CD14-positive monocyte (primary cell): Measurements from ENCODE around the gene GHRH. TPM values are rescaled to one million over a fixed set of nuclear protein-coding genes. Genes with fewer than 3 reads are reported as not detected.
A peak's percentile ranks its signal among the peaks of the same experiment; 100 is the strongest.

Source experiments
- DNase-seq, 3 donors: peaks; one replicate each; pipeline ENCODE4 v3.0.0-alpha.2; 2011 to 2022
- H2AFZ ChIP-seq: 2 replicates; pipeline ENCODE4 v1.6.0; 2012; ENCODE audit warnings: mild to moderate bottlenecking, low read depth, low read length, inconsistent platforms; ENCODE audit not compliant: insufficient read depth, poor library complexity, severe bottlenecking
- H3K27ac ChIP-seq, 2 donors: 1 replicate in 1 of 2; 2 replicates in 1 of 2; pipeline ENCODE4 v1.5.1; 2012 to 2013; ENCODE audit warnings: low read length in 2 of 2, control low read depth in 1 of 2, inconsistent platforms in 1 of 2, low read depth in 1 of 2, mild to moderate bottlenecking in 1 of 2
- H3K27me3 ChIP-seq, 2 donors: one replicate each; pipeline versions ENCODE4 v1.6.0 to v1.6.1; 2011 to 2013; ENCODE audit warnings: low read length in 2 of 2; ENCODE audit not compliant: control insufficient read depth in 2 of 2, insufficient read depth in 2 of 2
- H3K36me3 ChIP-seq, 2 donors: replicated peaks in 1 of 2; 1 replicate in 1 of 2; 2 replicates in 1 of 2; pipeline versions ENCODE4 v1.5.1 to v1.6.1; 2012 to 2013; ENCODE audit warnings: low read length in 2 of 2, control low read depth in 1 of 2, inconsistent platforms in 1 of 2, mild to moderate bottlenecking in 1 of 2; ENCODE audit not compliant: insufficient read depth in 2 of 2, control insufficient read depth in 1 of 2
- H3K4me1 ChIP-seq, 2 donors: 1 replicate in 1 of 2; 2 replicates in 1 of 2; pipeline versions ENCODE4 v1.5.1 to v1.6.1; 2012 to 2013; ENCODE audit warnings: low read length in 2 of 2, control low read depth in 1 of 2, inconsistent platforms in 1 of 2, mild to moderate bottlenecking in 1 of 2, moderate library complexity in 1 of 2; ENCODE audit not compliant: insufficient read depth in 2 of 2, control insufficient read depth in 1 of 2
- H3K4me2 ChIP-seq: replicated peaks from 2 replicates; pipeline ENCODE3; 2012; ENCODE audit warnings: low read length, moderate library complexity, mild to moderate bottlenecking; ENCODE audit not compliant: poor library complexity, severe bottlenecking; ENCODE audit errors: extremely low read depth
- H3K4me3 ChIP-seq, 3 experiments: fragments of 200-600 bp in 1 of 3; sonication (generic) in 1 of 3; replicated peaks in 1 of 3; 1 replicate in 2 of 3; 2 replicates in 1 of 3; pipeline ENCODE4 v1.5.1; 2011 to 2013; ENCODE audit warnings: low read length in 3 of 3, mild to moderate bottlenecking in 3 of 3, control low read depth in 2 of 3, low read depth in 2 of 3, inconsistent platforms in 1 of 3, moderate library complexity in 1 of 3
- H3K79me2 ChIP-seq: 2 replicates; pipeline ENCODE4 v1.6.0; 2012; ENCODE audit warnings: mild to moderate bottlenecking, control low read depth, inconsistent platforms, low read length, moderate library complexity; ENCODE audit not compliant: insufficient read depth
- H3K9ac ChIP-seq: 2 replicates; pipeline ENCODE4 v1.6.0; 2017; ENCODE audit warnings: low read length, mild to moderate bottlenecking; ENCODE audit not compliant: insufficient read depth, poor library complexity, severe bottlenecking
- H3K9me3 ChIP-seq, 2 donors: replicated peaks in 1 of 2; 1 replicate in 1 of 2; 2 replicates in 1 of 2; pipeline versions ENCODE4 v1.5.1 to v1.6.1; 2012 to 2013; ENCODE audit warnings: low read length in 2 of 2, control low read depth in 1 of 2; ENCODE audit not compliant: control insufficient read depth in 1 of 2, insufficient read depth in 1 of 2
- H4K20me1 ChIP-seq: 2 replicates; pipeline ENCODE4 v1.6.0; 2012; ENCODE audit warnings: mild to moderate bottlenecking, low read length, control low read depth, moderate library complexity; ENCODE audit not compliant: insufficient read depth
- H3K27ac Mint-ChIP-seq, 7 donors: one replicate each; pipeline ENCODE4 v1.8.0; 2020; ENCODE audit warnings: mild to moderate bottlenecking in 7 of 7, mixed read lengths in 7 of 7, moderate library complexity in 6 of 7, inconsistent platforms in 2 of 7
- H3K27me3 Mint-ChIP-seq, 3 donors: one replicate each; pipeline ENCODE4 v1.8.0; 2021 to 2022; ENCODE audit warnings: low read depth in 3 of 3, mild to moderate bottlenecking in 3 of 3, mixed read lengths in 3 of 3, moderate library complexity in 3 of 3, inconsistent platforms in 1 of 3
- H3K36me3 Mint-ChIP-seq, 2 donors: one replicate each; pipeline ENCODE4 v1.8.0; 2020; ENCODE audit warnings: mixed read lengths in 2 of 2, inconsistent platforms in 1 of 2, mild to moderate bottlenecking in 1 of 2
- H3K4me1 Mint-ChIP-seq: one replicate; pipeline ENCODE4 v1.8.0; 2020; ENCODE audit warnings: mild to moderate bottlenecking, mixed read lengths
- H3K4me3 Mint-ChIP-seq, 2 donors: one replicate each; pipeline ENCODE4 v1.8.0; 2020; ENCODE audit warnings: mild to moderate bottlenecking in 2 of 2, mixed read lengths in 2 of 2, moderate library complexity in 1 of 2
- H3K9me3 Mint-ChIP-seq, 7 donors: one replicate each; pipeline ENCODE4 v1.8.0; 2020 to 2022; ENCODE audit warnings: mixed read lengths in 7 of 7, mild to moderate bottlenecking in 6 of 7, moderate library complexity in 6 of 7, inconsistent platforms in 2 of 7
- WGBS: methylation state at CpG from one replicate; pipeline ENCODE4 v1.1.5; 2013; ENCODE audit warnings: missing lambda C conversion rate; ENCODE audit not compliant: insufficient coverage; 5-methylcytosine and 5-hydroxymethylcytosine counted together
- intact Hi-C, 2 donors: fragments of 100-400 bp; cut with micrococcal nuclease; formaldehyde crosslinking; loops; one replicate each; pipeline versions ENCODE4 v1.15.0 to v1.15.1; 2023
- polyA plus RNA-seq, 3 donors: library from polyadenylated mRNA; depleted of rRNA in 1 of 3; unstranded in 2 of 3; stranded (reverse) in 1 of 3; fragments of 300-500 nt in 2 of 3; fragments of >200 nt in 1 of 3; fragmentation: Illumina TruSeq in 2 of 3; gene quantifications; 1 replicate in 2 of 3; 2 replicates in 1 of 3; pipeline ENCODE4 v1.2.3, GENCODE V29; 2012 to 2021
- TF ChIP-seq, protein P1 (sequence below): fragments of 200-600 bp; IDR thresholded peaks from one replicate; pipeline ENCODE4 v1.8.0; 2022; ENCODE audit warnings: antibody characterized with exemption, mild to moderate bottlenecking

Gene GHRH
- polyA plus RNA-seq, 3 donors: not detected

DNA sequence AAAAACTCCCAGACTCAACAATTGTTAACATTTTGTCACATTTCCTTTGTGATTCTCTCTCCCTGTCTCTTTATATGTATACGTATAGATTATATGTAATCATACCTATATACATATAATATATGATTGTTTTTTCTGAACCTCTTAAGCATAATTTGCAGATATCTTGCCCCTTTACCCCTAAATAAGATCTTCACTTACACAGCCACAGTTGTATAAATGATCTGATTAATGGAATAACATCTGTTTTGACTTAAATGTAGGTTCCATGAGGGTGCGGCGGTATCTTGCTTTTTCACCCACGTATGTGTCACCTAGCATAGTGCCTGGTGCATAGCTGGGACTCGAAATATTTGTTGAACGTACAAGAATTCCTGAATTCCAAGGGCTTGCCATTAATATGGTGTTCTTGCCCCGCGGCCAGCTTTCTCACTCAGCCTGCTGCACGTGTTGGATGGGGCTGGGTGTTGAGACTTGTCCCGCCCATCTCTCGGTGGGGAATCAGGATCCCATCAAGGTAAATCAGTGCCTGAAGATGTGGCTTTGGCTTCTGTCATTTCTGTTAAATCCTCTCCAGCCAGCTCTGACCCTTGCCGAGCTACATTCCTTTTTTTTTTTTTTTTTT, 17.5 kb upstream of the GHRH start:
- no peak for DNase-seq
- Histone ChIP-seq H3K27me3 (no peaks in the 10 kb centered on the region), H3K4me3 (no peak overlapping the region), H3K79me2 (no peaks in the 10 kb centered on the region), H3K27ac (no peak overlapping the region), H2AFZ (no peak overlapping the region), H3K36me3 (no peaks in the 10 kb centered on the region), H3K4me2 (no peak overlapping the region), H3K4me1 (peaks cover 38 to 39% of the 10 kb centered on the region in 2 donors), H3K9ac (no peak overlapping the region), H4K20me1 (no peaks in the 10 kb centered on the region), H3K9me3 (no peaks in the 10 kb centered on the region)
- WGBS: 99% methylated on average over 8 of the region's 12 CpGs
- Mint-ChIP-seq H3K9me3 (no peaks in the 10 kb centered on the region), H3K4me1 (peaks cover 35% of the 10 kb centered on the region), H3K4me3 (no peak overlapping the region), H3K27me3 (peaks cover 0 to 3% (median 2%) of the 10 kb centered on the region in 3 donors), H3K27ac (no peak overlapping the region), H3K36me3 (no peaks in the 10 kb centered on the region)
- intact Hi-C loops: no loop called here
- TF ChIP-seq, protein P1, sequence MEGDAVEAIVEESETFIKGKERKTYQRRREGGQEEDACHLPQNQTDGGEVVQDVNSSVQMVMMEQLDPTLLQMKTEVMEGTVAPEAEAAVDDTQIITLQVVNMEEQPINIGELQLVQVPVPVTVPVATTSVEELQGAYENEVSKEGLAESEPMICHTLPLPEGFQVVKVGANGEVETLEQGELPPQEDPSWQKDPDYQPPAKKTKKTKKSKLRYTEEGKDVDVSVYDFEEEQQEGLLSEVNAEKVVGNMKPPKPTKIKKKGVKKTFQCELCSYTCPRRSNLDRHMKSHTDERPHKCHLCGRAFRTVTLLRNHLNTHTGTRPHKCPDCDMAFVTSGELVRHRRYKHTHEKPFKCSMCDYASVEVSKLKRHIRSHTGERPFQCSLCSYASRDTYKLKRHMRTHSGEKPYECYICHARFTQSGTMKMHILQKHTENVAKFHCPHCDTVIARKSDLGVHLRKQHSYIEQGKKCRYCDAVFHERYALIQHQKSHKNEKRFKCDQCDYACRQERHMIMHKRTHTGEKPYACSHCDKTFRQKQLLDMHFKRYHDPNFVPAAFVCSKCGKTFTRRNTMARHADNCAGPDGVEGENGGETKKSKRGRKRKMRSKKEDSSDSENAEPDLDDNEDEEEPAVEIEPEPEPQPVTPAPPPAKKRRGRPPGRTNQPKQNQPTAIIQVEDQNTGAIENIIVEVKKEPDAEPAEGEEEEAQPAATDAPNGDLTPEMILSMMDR: no peak

DNA sequence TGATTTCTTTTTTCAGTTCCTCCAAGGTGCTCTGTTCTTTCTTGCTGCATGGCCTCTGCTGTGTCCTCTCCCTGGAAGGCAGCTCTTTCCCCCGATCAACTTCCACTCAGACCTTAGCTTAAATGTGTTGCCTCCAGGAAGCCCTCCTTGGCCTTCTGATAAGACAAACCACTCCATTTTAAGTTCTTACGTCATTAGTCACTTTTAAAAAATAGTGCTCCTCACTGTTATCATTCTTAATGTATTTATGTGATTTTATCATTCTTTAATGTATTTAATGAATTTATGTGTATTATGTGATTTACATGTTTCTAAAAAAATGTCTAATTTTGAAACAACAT, 15.6 kb upstream of the GHRH start:
- intact Hi-C loops: no loop called here
- WGBS: no CpG with 5 or more reads among the region's 2 CpGs
- no peak for DNase-seq
- peak overlapping the region; percentile 90 to 99 (median 97) for H3K27ac Mint-ChIP-seq
- Histone ChIP-seq H3K36me3 (no peaks in the 10 kb centered on the region), H3K27ac (peak overlapping the region; percentile 82 to 100), H3K9ac (peak overlapping the region; percentile 56), H3K79me2 (no peaks in the 10 kb centered on the region), H3K4me2 (peak overlapping the region; percentile 37), H2AFZ (peak overlapping the region; percentile 70), H3K27me3 (no peaks in the 10 kb centered on the region), H3K4me3 (peak overlapping the region in 1 of 3 experiments; percentile 45), H3K4me1 (peaks cover 57% of the 10 kb centered on the region in 2 donors), H4K20me1 (no peaks in the 10 kb centered on the region), H3K9me3 (no peaks in the 10 kb centered on the region)
- H3K36me3 Mint-ChIP-seq: no peaks in the 10 kb centered on the region
- TF ChIP-seq, protein P1: no peak
- peak overlapping the region; percentile 65 to 86 for H3K4me3 Mint-ChIP-seq
- peaks cover 53% of the 10 kb centered on the region for H3K4me1 Mint-ChIP-seq
- H3K9me3 Mint-ChIP-seq: no peaks in the 10 kb centered on the region
- peaks cover 0 to 2% (median 2%) of the 10 kb centered on the region in 3 donors for H3K27me3 Mint-ChIP-seq
